ENCODE data around the gene C9orf72.

C9orf72 gene

GRCh38 chr9:27573634-27574590 is 631 bp upstream of the C9orf72 start:
- peak; percentile 90 for FAIRE-seq

DNA sequence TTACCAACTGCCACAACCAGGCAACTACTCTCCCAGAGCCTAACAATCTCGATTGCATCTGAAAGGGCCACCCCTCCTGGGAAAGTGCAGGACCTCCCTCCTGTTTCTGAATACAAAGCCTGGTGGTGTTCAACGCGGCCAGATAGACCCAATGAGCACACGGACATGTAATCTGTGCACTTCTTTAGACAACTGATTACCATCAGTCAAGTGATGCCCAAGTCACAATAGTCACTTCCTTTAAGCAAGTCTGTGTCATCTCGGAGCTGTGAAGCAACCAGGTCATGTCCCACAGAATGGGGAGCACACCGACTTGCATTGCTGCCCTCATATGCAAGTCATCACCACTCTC is 739 bp downstream of the C9orf72 start:
- no peak for FAIRE-seq

- no peak for FAIRE-seq
Measured at GRCh38 chr9:27572061-27572460, 1.2 kb downstream of the C9orf72 start.

GRCh38 chr9:27571011-27571410 is 2.3 kb downstream of the C9orf72 start:
- no peak for FAIRE-seq

DNA sequence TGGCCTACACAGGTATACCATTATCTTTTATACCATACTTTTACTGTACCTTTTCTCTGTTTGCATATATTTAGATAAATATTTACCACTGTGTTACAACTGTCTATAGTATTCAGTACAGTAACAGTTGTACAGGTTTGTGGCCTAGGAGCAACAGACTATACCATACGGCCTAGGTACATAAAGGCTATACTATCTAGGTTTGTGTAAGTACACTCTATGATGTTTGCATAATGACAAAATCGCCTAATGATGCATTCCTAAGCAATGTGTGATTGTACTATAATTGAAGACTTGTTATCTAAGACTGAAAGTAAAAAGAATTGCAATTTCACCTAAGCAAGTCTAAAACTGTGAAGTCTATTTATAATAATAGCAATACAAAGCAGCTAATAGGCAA is 3.9 kb downstream of the C9orf72 start:
- FAIRE-seq = no peak

DNA sequence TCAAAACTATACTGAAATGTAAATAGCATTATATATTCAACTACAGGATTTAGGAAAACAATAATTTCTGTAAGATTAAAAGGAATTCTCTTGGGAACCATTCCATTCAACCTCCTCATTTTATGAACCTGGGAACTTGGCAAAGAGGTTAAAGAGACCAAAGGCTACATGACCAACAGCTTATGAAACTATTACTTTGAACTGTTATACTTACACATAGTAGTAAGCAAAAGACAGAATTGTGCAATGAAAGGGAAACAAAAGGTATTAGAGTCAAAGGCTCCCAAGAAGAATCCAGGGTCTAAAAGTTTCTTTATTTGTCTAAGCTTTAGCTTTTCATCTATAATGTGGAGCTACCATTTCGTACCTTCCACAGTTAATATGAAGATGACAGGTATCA is 7.2 kb downstream of the C9orf72 start:
- no peak for FAIRE-seq

GRCh38 chr9:27565696-27566095 is 7.6 kb downstream of the C9orf72 start:
- no peak for FAIRE-seq

- no peak for FAIRE-seq
Measured at GRCh38 chr9:27564670-27565069, 8.6 kb downstream of the C9orf72 start.

DNA sequence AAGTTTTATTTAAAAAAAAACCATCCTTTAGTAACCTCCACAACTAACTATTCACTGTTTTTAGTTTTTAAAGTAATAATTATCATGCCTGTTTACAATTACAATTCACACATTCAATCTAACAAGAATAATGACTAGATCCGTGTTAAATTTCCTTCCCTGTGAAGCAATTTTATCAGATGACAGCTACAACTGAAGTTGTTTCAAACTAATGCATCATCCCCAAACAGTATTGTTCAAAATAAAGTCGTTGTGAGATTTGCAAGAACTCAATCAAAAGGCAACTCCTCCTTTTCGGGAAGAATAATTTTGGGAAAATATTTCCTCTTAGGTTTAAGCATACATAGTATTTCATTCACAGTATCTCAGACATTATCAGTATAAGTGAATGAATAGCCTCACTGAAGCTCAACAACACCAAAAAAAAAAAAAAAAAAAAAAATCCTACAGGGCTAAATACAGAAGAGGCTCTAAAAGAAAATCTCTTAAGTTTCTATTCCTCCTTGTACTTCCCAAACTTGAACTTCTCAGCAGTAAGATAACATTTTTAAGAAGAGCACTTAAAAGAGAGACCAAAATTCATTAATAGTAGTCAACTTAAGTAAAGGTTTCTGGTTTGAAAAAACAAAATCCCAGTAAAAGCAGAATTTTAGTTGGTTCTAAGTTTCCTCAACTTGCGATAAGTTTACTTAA is 9.4 kb downstream of the C9orf72 start:
- no peak for FAIRE-seq

- FAIRE-seq = no peak
Measured at GRCh38 chr9:27561685-27562084, 11.6 kb downstream of the C9orf72 start.

GRCh38 chr9:27560457-27560856 is 12.8 kb downstream of the C9orf72 start:
- FAIRE-seq = no peak

- no peak for FAIRE-seq
Measured at GRCh38 chr9:27558307-27558706, 15.0 kb downstream of the C9orf72 start.

DNA sequence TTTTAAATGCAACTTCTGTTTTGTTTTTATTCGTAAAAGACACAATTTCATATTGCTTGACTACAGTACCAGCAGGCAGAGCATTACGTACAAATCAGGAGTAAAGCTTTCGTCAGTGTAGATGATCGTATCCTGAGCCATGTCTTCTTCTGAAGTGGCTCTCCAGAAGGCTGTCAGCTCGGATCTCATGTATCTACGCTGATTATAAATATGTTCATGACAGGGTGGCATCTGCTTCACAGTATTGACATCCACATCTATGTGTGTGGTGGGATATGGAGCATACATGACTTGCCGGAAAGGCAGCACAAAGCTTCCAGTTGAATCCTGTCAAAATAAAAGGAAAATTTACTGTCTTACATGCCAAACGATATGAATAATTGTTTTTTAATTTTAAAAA is 16.8 kb downstream of the C9orf72 start:
- FAIRE-seq = no peak

DNA sequence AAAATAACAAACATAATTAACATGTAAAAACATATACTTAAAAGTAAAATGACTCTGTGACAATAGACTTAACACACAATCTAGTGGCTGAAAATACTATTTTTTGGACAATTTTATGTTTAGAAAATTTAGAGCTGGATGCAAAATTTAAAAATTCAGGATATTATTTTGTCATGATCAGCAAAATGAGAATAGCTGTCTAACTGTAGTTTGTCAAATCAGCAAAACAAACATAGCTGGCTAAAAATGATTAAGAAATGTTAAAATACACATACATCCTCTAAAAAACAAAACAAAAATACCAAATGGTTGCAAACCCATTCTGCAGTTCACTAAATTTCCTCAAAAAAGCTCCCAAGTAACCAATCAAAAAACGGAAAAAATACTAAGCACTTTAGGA is 18.6 kb downstream of the C9orf72 start:
- no peak for FAIRE-seq

DNA sequence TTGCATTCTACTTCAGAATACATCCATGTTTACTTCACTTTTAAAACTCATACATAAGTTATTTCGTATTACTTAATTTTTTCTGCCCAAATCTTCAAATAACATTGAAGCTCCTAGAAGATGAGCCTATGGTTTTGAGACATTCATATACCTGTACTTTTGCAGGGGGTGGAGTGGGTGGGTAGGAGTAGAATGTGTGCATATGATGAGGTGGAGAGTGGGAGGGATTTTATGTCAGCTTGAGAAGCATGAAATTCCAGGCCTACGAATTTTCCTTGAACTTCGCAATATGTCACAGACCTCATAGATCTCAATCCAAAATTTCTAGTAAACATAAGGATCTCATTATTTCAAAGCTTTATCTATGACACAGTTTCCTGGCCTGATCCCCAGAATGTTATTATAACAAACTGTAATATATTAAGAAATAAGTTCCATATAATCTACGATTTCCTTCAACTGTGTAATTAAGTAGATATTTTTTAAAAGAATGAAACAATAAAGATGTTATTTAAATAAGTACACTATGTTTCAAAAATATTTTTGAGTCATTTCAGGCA is 24.0 kb downstream of the C9orf72 start:
- FAIRE-seq = no peak

GRCh38 chr9:27548055-27548741 is 25.1 kb downstream of the C9orf72 start:
- FAIRE-seq = peak; percentile 90

- FAIRE-seq = no peak
Measured at GRCh38 chr9:27545471-27545870, 27.8 kb downstream of the C9orf72 start.

GRCh38 chr9:27542508-27542907 is 30.8 kb downstream of the C9orf72 start:
- FAIRE-seq = no peak

DNA sequence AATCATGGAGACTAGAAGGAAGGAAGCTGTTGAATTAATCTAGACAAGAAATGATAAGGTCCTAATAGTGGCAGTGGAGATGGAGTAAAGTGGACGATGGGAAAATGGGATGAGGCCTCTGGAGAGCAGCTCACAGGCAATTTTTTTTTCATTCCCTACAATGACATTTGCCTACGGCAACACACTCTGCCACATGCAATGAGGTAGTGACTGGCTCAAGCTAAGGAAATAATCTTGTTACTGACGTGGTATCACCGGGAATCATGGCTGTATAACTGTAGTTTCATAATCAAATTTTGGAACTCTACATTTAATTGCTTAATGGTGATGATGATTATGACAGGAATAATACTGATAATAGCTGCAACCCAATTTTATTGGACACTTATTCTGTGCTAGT is 31.5 kb downstream of the C9orf72 start:
- no peak for FAIRE-seq

GRCh38 chr9:27540502-27540901 is 32.8 kb downstream of the C9orf72 start:
- no peak for FAIRE-seq

- no peak for FAIRE-seq
Measured at GRCh38 chr9:27539479-27540441, 33.5 kb downstream of the C9orf72 start.

- FAIRE-seq = no peak
Measured at GRCh38 chr9:27538647-27539046, 34.6 kb downstream of the C9orf72 start.
